Stimulated activated CD4-positive, alpha-beta T cell treated with anti-CD3 and anti-CD28 coated beads, Interleukin-1b, Interleukin-23, amount 100 ng/mL, for 24 hours (primary cell): Measurements from ENCODE around the gene ZMAT2.
A peak's percentile ranks its signal among the peaks of the same experiment; 100 is the strongest.
"Not testable (repeated sequence)": the region's sequence is repeated elsewhere in the genome, so short reads cannot be mapped to it uniquely, and the experiment has no call there.

Source experiments
- DNase-seq, 4 experiments: peaks; one replicate each; pipeline ENCODE4 v3.0.0-alpha.2; 2020; ENCODE audit warnings: low read depth in 4 of 4, low spot score in 1 of 4

The ZMAT2 gene, protein sequence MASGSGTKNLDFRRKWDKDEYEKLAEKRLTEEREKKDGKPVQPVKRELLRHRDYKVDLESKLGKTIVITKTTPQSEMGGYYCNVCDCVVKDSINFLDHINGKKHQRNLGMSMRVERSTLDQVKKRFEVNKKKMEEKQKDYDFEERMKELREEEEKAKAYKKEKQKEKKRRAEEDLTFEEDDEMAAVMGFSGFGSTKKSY

GRCh38 chr5:140700177-140701144 is at the start of gene ZMAT2:
Gene ZMAT2 (plus strand): TSS chr5:140700447. CDS start chr5:140700461, 14 bp downstream.
- DNase-seq, result peak; percentile 69 to 88 (median 81)

DNA sequence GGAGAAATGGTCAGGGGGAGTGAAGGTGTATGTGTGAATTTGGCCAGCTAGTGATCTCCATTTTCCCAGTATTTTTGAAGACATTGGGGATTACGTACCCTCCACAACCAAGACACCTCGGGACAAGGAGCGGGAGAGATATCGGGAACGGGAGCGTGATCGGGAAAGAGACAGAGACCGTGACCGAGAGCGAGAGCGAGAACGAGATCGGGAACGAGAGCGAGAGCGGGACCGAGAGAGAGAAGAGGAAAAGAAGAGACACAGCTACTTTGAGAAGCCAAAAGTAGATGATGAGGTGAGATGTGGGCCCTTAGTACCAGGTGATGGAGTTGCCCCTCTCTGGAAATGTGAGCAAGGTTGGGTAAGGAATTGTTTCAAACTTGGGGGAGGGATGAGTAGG is 41.4 kb upstream of the ZMAT2 start:
- DNase-seq, result no peak

- DNase-seq, result not testable (repeated sequence)
Measured at GRCh38 chr5:140660371-140660770, 39.9 kb upstream of the ZMAT2 start.

DNA sequence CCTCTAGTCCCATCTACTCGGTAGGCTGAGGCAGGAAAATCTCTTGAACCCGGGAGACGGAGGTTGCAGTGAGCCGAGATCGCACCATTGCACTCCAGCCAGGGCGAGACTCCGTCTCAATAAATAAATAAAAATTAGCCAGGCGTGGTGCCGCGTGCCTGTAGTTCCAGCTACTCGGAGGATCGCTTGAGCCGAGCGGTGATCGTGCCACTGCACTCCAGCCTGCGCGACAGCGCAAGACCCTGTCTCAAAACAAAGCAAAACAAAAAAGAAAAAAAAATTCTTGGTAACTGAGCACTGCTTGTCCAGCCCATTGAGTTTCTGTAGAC is 36.3 kb upstream of the ZMAT2 start:
- no peak for DNase-seq

DNA sequence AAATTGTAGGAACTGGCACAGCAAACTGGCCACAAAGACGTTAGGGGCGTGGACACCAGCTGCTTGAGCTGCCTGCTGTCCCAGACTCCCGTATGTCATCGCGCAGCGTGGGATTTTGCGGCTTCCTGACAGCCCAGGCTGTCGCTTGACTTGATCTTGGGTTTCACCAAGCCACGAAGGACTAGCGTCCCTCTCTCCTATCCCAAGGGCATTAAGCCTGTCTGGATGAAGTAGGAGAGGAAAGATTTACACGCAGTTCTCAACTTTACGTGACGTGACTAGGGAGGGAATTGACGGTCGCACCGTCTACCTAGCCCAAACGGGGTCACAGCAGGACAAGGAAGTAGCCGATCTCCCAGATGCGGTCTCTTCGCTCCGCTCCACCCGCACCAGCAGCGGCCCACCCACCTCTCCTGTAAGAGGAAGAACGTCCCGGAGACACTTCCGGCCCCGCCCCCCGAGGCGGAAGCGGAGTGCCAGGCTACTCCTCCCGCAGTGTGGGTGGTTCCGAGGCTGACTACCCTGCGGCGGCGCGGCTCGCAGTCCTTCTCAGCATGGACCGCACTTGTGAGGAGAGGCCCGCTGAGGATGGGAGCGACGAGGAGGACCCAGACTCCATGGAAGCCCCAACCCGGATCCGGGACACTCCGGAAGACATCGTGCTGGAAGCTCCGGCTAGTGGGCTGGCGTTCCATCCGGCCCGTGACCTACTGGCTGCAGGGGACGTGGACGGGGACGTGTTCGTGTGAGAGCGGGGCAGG is 35.7 kb upstream of the ZMAT2 start, which contains the start of gene WDR55:
WDR55 (plus strand) TSS at position 546 of the 761 bp plus-strand sequence; CDS start at position 555, 9 bp downstream.
- peak; percentile 88 to 97 (median 96) for DNase-seq

GRCh38 chr5:140671035-140671434 is 29.2 kb upstream of the ZMAT2 start:
- not testable (repeated sequence) for DNase-seq

DNA sequence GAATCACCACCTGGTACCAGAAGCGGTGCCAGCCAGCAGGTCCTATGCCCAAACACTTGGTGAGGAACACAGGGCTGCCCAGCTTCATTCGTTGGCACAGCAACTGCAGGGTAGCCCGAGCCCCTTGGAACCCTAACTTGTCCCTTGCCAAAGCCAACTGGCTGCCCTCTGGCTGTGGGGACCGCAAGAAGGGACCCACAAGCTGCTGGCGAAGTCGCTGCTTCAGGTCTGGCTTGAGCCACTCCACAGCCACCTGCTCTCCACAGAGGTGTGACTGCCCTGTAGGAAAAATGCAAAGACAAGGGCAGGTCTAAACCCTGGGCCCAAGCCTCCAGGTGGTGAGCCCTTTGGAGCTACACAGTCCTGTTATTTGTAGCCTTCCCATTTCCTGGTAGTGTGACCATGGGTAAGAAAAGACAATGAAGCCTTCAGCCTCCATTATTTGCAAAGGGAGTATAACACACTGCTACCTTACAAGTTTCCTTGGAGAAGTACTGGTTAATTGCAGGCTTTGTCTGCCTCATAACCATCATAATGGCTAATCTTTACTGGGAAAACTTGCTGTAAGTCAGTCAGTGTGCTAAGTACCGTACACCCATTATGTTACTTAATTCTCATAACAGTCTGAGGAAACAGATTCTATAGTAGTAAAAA is 28.6 kb upstream of the ZMAT2 start:
- DNase-seq, result no peak

GRCh38 chr5:140672455-140673186 is 27.6 kb upstream of the ZMAT2 start:
- DNase-seq, result no peak

DNA sequence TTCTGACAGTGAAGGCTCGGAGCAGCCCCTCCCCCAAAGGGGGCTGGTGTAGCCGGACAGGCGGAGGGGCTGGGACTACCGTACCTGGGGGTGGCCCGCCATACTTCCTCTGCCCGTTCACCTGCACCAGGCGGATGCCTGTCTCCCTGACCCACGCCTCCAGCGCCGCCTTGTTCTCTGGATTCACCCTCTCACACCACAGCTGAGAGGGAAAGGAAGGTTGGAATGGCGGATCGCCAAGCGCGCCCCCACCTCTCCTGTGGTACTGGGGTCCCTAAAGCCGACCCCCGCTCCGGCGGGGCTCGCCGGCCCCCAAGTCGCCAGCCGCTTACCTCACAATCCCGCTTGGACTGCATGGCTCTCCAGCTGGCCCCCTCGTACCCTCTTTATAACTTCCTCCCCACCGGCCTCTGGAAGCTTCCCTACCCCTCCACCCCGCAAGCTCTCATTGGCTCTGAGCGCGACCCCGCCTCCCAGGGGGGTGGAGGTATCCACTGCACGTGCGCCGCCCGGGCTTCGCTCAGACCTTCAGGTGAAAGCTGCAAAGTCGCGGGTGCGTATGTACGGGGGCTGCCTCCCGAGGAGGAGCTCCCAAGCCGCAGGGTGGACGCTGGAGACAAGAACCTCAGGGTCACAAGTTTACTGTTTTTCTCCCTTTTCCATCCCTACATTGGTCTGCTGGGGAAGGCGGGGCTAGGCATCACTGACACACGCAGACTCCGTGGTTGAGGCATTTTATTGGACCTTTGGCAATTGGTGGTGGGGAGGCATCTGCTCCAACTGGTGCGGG is 26.9 kb upstream of the ZMAT2 start, which contains the start of gene DND1:
DND1 (minus strand) TSS at position 390 of the 790 bp plus-strand sequence; CDS start at position 356, 34 bp downstream.
- no peak for DNase-seq

GRCh38 chr5:140674211-140674610 is 26.0 kb upstream of the ZMAT2 start:
- no peak for DNase-seq

DNA sequence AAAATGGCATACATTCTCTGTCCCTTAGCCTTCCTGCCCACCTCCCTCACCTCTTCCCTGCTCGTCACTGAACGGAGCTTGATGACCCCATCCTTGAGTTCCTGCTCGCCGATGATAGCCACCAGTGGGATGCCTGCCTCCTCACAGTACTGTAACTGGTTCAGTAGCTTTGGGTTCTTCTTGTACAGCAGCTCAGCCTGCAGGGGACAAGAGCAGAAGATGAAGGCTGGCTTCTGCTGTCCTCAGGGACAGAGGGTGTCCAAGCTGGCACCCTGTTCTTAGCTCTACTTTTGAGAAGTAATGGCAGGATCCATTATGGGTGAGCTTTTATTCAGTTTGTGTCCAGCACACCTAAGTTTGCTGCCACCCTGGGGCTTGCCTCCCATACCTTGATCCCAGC is 25.6 kb upstream of the ZMAT2 start:
- no peak for DNase-seq

- no peak for DNase-seq
Measured at GRCh38 chr5:140677947-140678346, 22.3 kb upstream of the ZMAT2 start.

DNA sequence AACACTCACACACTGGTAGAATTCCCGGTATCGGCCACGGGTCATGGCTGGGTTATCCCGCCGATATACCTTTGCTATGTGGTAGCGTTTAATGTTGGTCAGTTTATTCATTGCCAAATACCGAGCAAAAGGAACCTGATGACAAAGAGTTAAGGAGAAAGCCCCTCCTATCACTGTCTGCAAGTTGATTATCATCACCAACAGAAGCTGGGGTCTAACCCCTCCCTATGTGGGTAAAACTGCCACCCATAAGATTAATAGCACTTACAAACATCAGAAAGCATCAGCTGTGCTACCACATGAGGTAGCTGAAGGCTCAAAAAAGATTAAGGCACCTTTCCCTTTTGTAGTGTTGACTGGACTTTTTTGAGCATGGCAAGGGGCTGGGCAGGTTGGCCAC is 21.3 kb upstream of the ZMAT2 start:
- DNase-seq, result no peak

DNA sequence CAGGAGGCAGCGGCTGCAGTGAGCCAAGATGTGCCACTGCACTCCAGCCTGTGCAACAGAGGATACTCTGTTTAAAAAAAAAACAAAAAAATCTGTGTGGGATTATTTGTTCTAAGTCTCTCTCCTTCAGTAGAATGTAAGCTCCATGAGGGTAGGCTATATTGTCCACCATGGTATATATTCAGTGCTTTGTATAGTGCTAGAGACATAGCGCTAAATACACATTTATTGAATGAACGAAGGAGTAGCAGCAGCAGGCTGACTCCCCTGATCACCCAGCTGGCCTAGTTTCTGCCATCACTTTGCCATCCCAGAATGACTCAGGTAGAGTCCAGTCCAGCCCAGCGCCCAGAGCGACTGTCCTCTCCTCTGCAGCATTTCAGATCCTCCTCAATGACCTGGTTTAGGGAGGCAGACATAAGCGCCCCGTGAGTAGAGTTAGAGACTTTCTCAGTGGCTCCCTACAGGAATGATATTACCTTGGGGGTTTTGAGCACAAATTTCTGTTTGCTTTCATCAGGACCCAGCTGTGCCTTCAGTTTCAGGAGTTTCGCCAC is 9.8 kb upstream of the ZMAT2 start:
- DNase-seq, result no peak

- DNase-seq, result peak; percentile 52 to 77 (median 73)
Measured at GRCh38 chr5:140690941-140691924, 9.0 kb upstream of the ZMAT2 start, which contains the start of the genes HARS1 and HARS2. Gene HARS1 (minus strand): TSS chr5:140691370. CDS start chr5:140691304, 66 bp downstream. Gene HARS2 (plus strand): TSS chr5:140691455. CDS start chr5:140691649, 194 bp downstream.

GRCh38 chr5:140694276-140694675 is 6.0 kb upstream of the ZMAT2 start:
- no peak for DNase-seq

- DNase-seq, result no peak
Measured at GRCh38 chr5:140696891-140697492, 3.3 kb upstream of the ZMAT2 start.
